ENCODE measurements around the gene PDE10A. TPM values are rescaled to one million over a fixed set of nuclear protein-coding genes. Genes with fewer than 3 reads are reported as not detected.
"Not testable (repeated sequence)": the region's sequence is repeated elsewhere in the genome, so short reads cannot be mapped to it uniquely, and the experiment has no call there.

The PDE10A gene
- total and polyA plus RNA-seq, 5 donors, result 3.6 to 8.5 (median 4.2) TPM

GRCh38 chr6:165618241-165618640, 44.8 kb downstream of the PDE10A start:
- H3K9me3 ChIP-seq (ENCODE audit: control insufficient read depth, low read length), result no peaks in the 10 kb centered on the region
- WGBS, result 85% methylated on average over 4 of the region's 4 CpGs
- ATAC-seq (no peak), DNase-seq (no peak)
- H3K27ac ChIP-seq (ENCODE audit: low read length), result no peak overlapping the region
- H3K27me3 ChIP-seq (ENCODE audit: control insufficient read depth, insufficient read depth), result no peaks in the 10 kb centered on the region
- intact Hi-C loops (cut with DNase I), result no loop called here
- no peaks in the 10 kb centered on the region for H3K4me1 ChIP-seq (ENCODE audit: control insufficient read depth, insufficient read depth, low read length)
- H3K4me3 ChIP-seq (ENCODE audit: low read length), result no peak overlapping the region

DNA sequence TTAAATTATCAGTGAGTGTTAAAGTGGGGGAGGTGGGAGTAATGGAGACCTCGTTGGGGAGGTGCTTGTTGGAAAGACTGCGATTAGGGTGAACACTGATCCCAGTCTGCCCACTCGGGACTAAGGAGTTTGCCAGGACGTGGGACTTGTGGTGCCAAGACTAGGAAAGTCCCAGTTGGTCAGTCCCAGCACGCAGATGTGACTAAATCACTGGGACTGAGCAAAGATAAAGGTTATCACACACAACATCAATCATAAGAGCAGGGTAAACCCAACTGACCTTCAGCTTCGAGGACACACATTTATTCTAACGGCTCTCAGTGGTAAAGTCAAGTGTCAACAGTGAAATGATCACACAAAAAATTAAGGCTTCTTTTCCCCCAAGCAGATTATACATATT, 45.5 kb downstream of the PDE10A start:
- intact Hi-C loops (cut with DNase I), result no loop called here
- no peak for ATAC-seq
- Histone ChIP-seq H3K27ac (ENCODE audit: low read length) (no peak overlapping the region), H3K9me3 (ENCODE audit: control insufficient read depth, low read length) (no peaks in the 10 kb centered on the region), H3K27me3 (ENCODE audit: control insufficient read depth, insufficient read depth) (no peaks in the 10 kb centered on the region), H3K4me1 (ENCODE audit: control insufficient read depth, insufficient read depth, low read length) (no peaks in the 10 kb centered on the region), H3K4me3 (ENCODE audit: low read length) (no peak overlapping the region)
- no peak for DNase-seq
- 83% methylated on average over 7 of the region's 7 CpGs for WGBS

DNA sequence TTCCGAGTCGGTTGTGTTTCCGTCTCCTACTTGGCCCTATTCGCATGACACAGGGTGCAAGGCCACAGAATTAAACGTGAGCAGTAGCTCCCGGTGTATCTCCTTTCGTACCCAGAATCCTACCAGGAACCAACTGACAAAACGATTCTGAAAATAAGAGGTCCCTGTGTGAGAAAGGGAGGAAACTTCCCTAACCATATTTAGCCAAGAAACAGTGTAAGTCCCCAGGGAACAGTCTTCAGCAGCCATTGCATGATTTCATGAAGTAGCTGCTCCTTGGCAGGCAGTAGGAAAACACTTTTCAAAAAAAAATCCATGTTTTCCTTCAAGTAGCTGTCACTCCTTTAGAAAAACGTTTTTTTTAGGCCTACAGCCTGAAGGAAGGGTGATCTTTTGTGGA, 46.9 kb downstream of the PDE10A start:
- peak; percentile 86 to 90 for ATAC-seq
- peak overlapping the region; percentile 51 for H3K4me3 ChIP-seq (ENCODE audit: low read length)
- 23% methylated on average over 9 of the region's 9 CpGs for WGBS
- H3K27ac ChIP-seq (ENCODE audit: low read length), result peak overlapping the region; percentile 80
- H3K4me1 ChIP-seq (ENCODE audit: control insufficient read depth, insufficient read depth, low read length), result no peaks in the 10 kb centered on the region
- no peaks in the 10 kb centered on the region for H3K9me3 ChIP-seq (ENCODE audit: control insufficient read depth, low read length)
- intact Hi-C loops (cut with DNase I), result no loop called here
- H3K27me3 ChIP-seq (ENCODE audit: control insufficient read depth, insufficient read depth), result no peaks in the 10 kb centered on the region
- DNase-seq, result no peak

DNA sequence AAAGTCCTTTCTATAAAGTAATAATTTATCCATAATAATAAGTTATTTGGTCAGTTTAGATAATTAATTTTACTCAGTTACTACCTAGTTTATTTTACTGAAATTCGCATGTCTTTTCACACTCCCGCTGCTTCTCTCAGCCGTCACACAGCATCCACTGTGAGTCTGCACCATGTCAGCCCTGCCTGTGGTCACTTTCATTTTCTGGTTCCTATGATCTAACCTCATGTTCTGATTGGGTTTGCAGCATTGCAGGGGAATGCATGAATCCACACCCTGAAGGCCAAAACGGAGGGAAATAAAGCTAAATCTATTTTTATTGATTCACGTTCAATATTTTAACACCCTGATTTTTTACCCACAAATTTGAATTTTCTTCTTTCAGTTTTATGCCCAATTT, 47.4 kb downstream of the PDE10A start:
- Histone ChIP-seq H3K27ac (ENCODE audit: low read length) (no peak overlapping the region), H3K9me3 (ENCODE audit: control insufficient read depth, low read length) (no peaks in the 10 kb centered on the region), H3K27me3 (ENCODE audit: control insufficient read depth, insufficient read depth) (no peaks in the 10 kb centered on the region), H3K4me1 (ENCODE audit: control insufficient read depth, insufficient read depth, low read length) (no peaks in the 10 kb centered on the region), H3K4me3 (ENCODE audit: low read length) (peak overlapping the region; percentile 51)
- 34% methylated on average over 5 of the region's 5 CpGs for WGBS
- ATAC-seq, result peak; percentile 92 to 93
- DNase-seq, result peak in 1 of 3 donors; percentile 29
- intact Hi-C loops (cut with DNase I), result no loop called here

GRCh38 chr6:165611294-165611693, 51.7 kb downstream of the PDE10A start:
- Histone ChIP-seq H3K4me1 (ENCODE audit: control insufficient read depth, insufficient read depth, low read length) (no peaks in the 10 kb centered on the region), H3K4me3 (ENCODE audit: low read length) (no peak overlapping the region), H3K27ac (ENCODE audit: low read length) (no peak overlapping the region), H3K9me3 (ENCODE audit: control insufficient read depth, low read length) (no peaks in the 10 kb centered on the region), H3K27me3 (ENCODE audit: control insufficient read depth, insufficient read depth) (no peaks in the 10 kb centered on the region)
- intact Hi-C loops (cut with DNase I), result no loop called here
- ATAC-seq (no peak), DNase-seq (no peak)
- WGBS, result 73% methylated on average over 3 of the region's 3 CpGs

DNA sequence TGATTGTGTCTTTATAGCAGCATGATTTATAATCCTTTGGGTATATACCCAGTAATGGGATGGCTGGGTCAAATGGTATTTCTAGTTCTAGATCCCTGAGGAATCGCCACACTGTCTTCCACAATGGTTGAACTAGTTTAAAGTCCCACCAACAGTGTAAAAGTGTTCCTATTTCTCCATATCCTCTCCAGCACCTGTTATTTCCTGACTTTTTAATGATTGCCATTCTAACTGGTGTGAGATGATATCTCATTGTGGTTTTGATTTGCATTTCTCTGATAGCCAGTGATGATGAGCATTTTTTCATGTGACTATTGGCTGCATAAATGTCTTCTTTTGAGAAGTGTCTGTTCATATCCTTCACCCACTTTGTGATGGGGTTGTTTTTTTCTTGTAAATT, 54.5 kb downstream of the PDE10A start:
- DNase-seq; intact Hi-C loops (cut with DNase I); H3K9me3 ChIP-seq (ENCODE audit: control insufficient read depth, low read length); ATAC-seq; H3K4me3 ChIP-seq (ENCODE audit: low read length); H3K27ac ChIP-seq (ENCODE audit: low read length); H3K4me1 ChIP-seq (ENCODE audit: control insufficient read depth, insufficient read depth, low read length); H3K27me3 ChIP-seq (ENCODE audit: control insufficient read depth, insufficient read depth): not testable (repeated sequence)
- WGBS, result 82% methylated on average over 1 of the region's 1 CpG

DNA sequence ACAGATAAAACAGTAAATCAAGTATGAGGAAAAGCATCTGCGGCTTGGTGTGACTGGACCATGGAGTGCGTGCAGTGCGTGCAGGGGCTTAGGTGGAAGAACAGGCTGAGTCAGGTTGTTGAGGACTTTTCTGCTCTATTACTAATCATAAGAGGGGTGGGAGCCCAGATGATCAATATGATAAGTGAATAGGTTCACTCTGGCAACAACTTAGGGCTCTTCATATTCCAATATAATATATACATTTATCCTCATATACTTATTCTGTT, 56.4 kb downstream of the PDE10A start:
- no peaks in the 10 kb centered on the region for H3K27me3 ChIP-seq (ENCODE audit: control insufficient read depth, insufficient read depth)
- DNase-seq (no peak), ATAC-seq (no peak)
- 99% methylated on average over 3 of the region's 3 CpGs for WGBS
- H3K4me3 ChIP-seq (ENCODE audit: low read length), result no peak overlapping the region
- no peak overlapping the region for H3K27ac ChIP-seq (ENCODE audit: low read length)
- intact Hi-C loops (cut with DNase I), result no loop called here
- peaks cover 2% of the 10 kb centered on the region for H3K4me1 ChIP-seq (ENCODE audit: control insufficient read depth, insufficient read depth, low read length)
- H3K9me3 ChIP-seq (ENCODE audit: control insufficient read depth, low read length), result no peaks in the 10 kb centered on the region

- H3K4me3 ChIP-seq (ENCODE audit: low read length), result no peak overlapping the region
- H3K27me3 ChIP-seq (ENCODE audit: control insufficient read depth, insufficient read depth), result no peaks in the 10 kb centered on the region
- peaks cover 2% of the 10 kb centered on the region for H3K4me1 ChIP-seq (ENCODE audit: control insufficient read depth, insufficient read depth, low read length)
- H3K27ac ChIP-seq (ENCODE audit: low read length), result no peak overlapping the region
- no peak for DNase-seq
- ATAC-seq, result no peak
- WGBS, result 89% methylated on average over 13 of the region's 13 CpGs
- intact Hi-C loops (cut with DNase I), result no loop called here
- H3K9me3 ChIP-seq (ENCODE audit: control insufficient read depth, low read length), result no peaks in the 10 kb centered on the region
These were observed 56.9 kb downstream of the PDE10A start for GRCh38 chr6:165605901-165606739.

DNA sequence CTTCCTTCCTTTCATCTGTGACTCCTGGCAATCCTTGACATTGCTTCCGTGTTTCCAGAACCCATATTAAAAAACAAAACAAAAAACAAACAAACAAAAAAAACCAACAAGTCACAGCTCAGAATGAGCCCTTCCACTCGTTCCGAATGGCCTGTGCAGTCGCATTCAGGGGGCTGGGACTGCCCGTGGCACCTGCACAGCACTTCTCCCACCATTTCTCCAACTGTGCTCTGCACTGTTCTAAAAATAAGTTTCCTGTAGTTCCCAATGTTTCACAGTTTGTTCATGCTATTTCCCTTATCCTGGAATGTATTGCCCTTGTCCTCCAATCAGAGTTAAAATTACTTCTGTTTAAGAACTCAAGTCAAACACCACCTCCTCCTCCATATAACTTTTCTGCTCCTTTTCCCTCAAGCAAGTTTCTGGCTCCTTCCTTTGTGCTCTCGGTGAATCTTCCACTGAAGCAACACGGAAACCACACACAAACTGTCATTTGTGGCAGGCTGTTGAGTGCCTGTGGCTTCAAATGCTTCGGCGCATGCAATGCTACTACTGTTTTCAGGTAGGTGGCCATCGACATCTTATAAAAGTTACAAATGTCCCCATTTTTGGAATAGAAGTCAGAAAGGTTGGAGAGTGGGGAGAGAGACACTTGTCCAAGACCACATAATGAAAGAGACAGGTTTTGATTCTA, 57.7 kb downstream of the PDE10A start:
- H3K27ac ChIP-seq (ENCODE audit: low read length), result no peak overlapping the region
- DNase-seq, result no peak
- H3K4me1 ChIP-seq (ENCODE audit: control insufficient read depth, insufficient read depth, low read length), result peaks cover 2% of the 10 kb centered on the region
- no peak overlapping the region for H3K4me3 ChIP-seq (ENCODE audit: low read length)
- no peak for ATAC-seq
- intact Hi-C loops (cut with DNase I), result no loop called here
- no peaks in the 10 kb centered on the region for H3K27me3 ChIP-seq (ENCODE audit: control insufficient read depth, insufficient read depth)
- H3K9me3 ChIP-seq (ENCODE audit: control insufficient read depth, low read length), result no peaks in the 10 kb centered on the region
- WGBS, result 73% methylated on average over 10 of the region's 10 CpGs

DNA sequence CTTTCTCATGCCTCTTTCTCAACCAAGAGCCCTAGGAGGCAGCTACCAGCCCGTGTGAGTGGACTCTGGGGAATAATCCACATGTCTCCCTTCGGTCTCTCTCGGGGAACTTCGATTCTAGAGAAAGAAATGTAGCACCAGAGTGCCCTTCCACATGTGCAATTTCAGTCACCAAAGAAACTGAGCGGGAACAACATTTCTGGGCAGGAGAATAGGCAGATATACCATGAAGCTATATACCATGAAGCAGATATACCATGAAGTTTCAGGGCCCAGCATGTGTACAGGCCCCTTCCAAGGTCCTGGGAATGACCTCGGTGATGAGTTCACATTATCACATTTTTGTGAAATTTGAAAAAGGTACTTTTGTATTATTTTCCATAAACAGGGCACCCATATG, 60.8 kb downstream of the PDE10A start:
- intact Hi-C loops (cut with DNase I), result no loop called here
- no peak for DNase-seq
- H3K4me1 ChIP-seq (ENCODE audit: control insufficient read depth, insufficient read depth, low read length), result peaks cover 2% of the 10 kb centered on the region
- no peaks in the 10 kb centered on the region for H3K9me3 ChIP-seq (ENCODE audit: control insufficient read depth, low read length)
- H3K4me3 ChIP-seq (ENCODE audit: low read length), result no peak overlapping the region
- H3K27ac ChIP-seq (ENCODE audit: low read length), result no peak overlapping the region
- WGBS, result 93% methylated on average over 6 of the region's 6 CpGs
- H3K27me3 ChIP-seq (ENCODE audit: control insufficient read depth, insufficient read depth), result no peaks in the 10 kb centered on the region
- ATAC-seq, result no peak

- no peak overlapping the region for H3K27ac ChIP-seq (ENCODE audit: low read length)
- H3K27me3 ChIP-seq (ENCODE audit: control insufficient read depth, insufficient read depth), result no peaks in the 10 kb centered on the region
- ATAC-seq (no peak), DNase-seq (no peak)
- peaks cover 2% of the 10 kb centered on the region for H3K4me1 ChIP-seq (ENCODE audit: control insufficient read depth, insufficient read depth, low read length)
- H3K9me3 ChIP-seq (ENCODE audit: control insufficient read depth, low read length), result no peaks in the 10 kb centered on the region
- intact Hi-C loops (cut with DNase I), result no loop called here
- 68% methylated on average over 4 of the region's 4 CpGs for WGBS
- no peak overlapping the region for H3K4me3 ChIP-seq (ENCODE audit: low read length)
These were observed 62.4 kb downstream of the PDE10A start for GRCh38 chr6:165600606-165601005.

All from right cardiac atrium (tissue), 5 donors.